GM23248 (cell line): ENCODE results near the gene DOCK3.

Experiments
- EZH2 ChIP-seq: fragments of 200-600 bp; sonication (generic); IDR thresholded peaks from 2 replicates; pipeline ENCODE4 v1.6.1; 2018; ENCODE audit warnings: antibody characterized with exemption, mild to moderate bottlenecking; ENCODE audit not compliant: insufficient read depth, poor library complexity, severe bottlenecking
- EZH2phosphoT487 ChIP-seq: fragments of 200-600 bp; sonication (generic); IDR thresholded peaks from 2 replicates; pipeline ENCODE4 v1.6.1; 2018; ENCODE audit warnings: antibody characterized with exemption, moderate library complexity, mild to moderate bottlenecking, low read depth; ENCODE audit not compliant: insufficient read depth

DNA sequence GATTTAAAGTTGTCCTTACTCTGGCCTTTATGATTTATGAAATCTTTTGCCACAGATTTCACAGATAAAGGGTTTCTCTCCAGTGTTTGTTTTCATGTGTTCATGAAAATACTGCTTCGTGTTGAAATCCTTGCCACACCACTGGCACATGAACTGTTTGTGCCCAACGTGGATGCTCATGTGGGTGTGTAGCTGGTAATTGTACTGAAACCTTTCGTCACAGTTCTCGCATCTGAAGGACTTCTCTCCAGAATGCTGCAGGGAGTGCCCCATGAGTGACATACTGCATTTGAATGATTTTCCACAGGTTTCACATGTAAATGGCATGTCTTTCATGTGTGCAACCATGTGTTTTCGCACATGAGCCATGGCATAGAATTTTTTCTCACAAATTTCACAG is 111.9 kb downstream of the DOCK3 start:
- TF ChIP-seq EZH2 (no peak), EZH2phosphoT487 (no peak)
